GM18858 (cell line): ENCODE measurements around the gene TBC1D12.
A peak's percentile ranks its signal among the peaks of the same experiment; 100 is the strongest.
"Not testable (repeated sequence)": the region's sequence is repeated elsewhere in the genome, so short reads cannot be mapped to it uniquely, and the experiment has no call there.

Source experiments
- ATAC-seq: cut with Tn5 transposase; IDR thresholded peaks from one replicate; pipeline ENCODE4 v1.9.1; 2021; ENCODE audit not compliant: unreplicated experiment

The TBC1D12 gene

DNA sequence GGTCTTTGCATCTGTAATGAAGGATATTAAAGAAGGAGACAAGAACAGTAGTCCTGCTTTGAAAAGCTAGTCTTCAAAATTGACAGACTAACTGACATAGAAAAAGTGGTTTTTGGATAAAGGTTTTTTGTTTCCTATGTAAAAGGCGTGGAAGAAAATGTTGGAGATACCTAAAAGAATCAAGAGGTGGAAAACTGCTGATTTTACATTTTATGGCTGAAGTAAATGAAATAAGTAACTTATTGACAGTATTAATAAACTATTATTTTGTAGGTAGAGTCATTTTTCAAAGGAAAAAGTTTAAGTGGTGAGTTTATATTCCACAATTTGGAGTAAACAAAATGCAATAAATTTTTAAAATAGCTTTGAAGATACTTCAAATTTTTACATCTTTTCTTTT lies 130.7 kb downstream of the TBC1D12 start:
- no peak for ATAC-seq

DNA sequence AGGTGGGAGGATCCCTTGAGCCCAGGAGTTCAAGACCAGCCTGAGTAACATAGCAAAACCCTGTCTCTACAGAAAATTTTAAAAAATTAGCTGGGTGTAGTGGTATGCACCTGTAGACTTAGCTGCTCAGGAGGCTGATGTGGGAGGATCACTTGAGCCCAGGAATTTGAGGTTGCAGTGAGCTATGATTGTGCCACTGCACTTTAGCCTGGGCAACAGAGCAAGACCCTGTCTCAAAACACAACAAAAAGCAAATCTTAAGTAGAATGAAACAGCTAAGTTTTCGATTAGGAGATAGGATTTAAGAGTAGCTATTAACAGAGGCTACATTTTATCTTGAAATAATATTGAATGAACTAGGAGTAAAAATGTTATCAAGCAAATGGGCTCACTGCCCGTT lies 139.9 kb downstream of the TBC1D12 start:
- ATAC-seq: not testable (repeated sequence)

DNA sequence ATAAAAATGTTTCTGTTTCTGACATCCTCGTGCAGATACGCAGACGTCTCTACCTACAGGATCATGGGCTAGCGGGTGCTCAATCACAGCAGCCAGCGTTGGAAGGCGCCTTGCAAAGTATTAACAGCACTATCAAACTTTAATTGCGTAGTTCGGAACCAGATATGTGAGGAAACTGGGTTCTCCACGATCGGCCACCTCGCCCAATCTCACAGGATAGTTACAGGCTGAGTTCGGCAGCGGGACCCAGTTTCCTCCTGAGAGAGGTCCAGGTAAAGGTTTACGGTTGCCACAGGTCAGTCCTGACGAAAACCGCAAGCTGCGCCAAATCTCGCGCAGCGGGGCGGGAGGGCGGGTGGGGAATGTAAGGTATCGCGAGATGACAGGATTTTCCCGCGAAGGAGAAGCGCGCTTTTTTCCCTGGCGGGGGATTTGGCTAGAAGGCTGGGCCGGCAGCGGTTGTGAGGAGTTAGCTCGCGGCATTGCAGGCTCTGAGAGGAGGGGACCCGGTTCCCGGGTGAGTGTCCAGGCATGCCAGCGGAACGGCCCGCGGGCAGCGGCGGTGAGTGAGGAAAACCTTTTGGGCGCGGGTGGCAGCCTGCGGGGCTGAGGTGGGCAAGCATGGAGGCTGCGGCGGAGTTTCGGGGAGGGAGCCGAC lies 143.2 kb downstream of the TBC1D12 start, which contains the start of gene HELLS:
TSS of gene HELLS (plus strand) at position 398 of the 658 bp plus-strand sequence. CDS start at position 532, 134 bp downstream.
- peak; percentile 63 for ATAC-seq

DNA sequence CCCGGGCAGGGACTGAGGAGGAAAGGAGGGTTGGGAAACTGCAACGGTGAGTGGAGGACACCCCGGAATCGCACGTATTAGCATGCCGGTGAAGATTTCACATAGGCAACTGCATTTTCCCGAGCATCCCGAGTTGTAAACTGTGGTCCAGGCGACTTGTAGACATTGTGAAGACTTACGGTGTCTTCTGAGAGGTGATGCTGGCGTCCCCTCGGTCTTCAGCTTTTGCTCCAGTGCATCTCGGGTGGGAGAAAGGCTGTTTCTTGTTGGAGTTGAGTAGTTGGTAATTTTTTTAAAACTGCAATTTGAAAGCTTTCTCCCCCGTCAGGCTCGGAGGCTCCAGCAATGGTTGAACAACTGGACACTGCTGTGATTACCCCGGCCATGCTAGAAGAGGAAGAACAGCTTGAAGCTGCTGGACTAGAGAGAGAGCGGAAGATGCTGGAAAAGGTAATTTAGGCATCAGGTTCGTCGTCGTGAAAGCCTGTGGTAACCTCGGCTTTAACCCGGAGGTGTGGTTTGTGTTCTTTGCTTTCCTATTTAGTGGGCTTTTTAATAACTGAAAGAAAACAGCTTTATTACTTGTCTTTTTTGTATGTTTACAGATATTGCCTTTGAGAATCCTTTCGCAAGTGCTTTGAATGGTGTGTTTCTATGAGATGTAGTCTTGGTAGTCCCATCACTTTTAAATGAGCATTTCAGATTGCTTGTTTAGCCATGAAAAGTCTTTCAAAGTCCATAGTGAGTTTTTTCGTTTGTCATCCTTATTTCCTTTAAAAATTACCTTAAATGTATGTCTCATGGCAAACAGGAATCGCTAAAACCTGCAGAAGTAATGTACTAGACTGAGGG lies 143.9 kb downstream of the TBC1D12 start:
- ATAC-seq: peak; percentile 13

DNA sequence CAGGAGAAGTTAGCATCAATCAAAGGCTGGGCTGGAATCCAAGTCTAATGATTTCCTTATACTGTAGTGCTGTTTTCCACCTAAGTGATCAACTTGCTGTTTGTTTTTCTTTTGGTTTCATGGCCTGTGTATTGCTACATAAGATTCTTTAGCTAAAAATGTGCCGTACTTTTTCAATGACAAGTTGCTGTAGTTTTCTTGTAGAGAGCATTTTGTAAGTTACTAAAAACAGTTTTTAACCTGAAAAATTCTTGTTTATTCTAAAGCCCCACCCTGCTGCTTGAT lies 144.5 kb downstream of the TBC1D12 start:
- ATAC-seq: no peak

DNA sequence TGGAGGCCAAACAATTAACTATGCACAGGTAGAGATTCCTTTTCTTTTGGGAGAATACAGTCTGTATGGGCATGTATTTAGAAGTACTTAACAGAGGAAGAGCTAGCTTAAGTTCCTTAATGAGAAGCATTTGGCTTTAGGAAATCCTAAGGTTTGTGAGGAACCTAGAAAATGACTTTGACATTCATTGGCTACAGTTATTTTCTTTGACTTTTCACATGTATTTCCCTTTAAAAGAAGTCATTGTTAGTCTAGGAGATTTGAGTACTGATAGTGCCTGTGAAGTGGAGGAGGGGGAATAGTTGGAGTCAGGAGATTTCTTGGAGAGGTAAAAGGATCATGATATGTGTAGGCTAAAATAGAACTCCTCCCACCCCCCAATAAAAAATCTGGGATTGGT lies 146.9 kb downstream of the TBC1D12 start:
- ATAC-seq: no peak

DNA sequence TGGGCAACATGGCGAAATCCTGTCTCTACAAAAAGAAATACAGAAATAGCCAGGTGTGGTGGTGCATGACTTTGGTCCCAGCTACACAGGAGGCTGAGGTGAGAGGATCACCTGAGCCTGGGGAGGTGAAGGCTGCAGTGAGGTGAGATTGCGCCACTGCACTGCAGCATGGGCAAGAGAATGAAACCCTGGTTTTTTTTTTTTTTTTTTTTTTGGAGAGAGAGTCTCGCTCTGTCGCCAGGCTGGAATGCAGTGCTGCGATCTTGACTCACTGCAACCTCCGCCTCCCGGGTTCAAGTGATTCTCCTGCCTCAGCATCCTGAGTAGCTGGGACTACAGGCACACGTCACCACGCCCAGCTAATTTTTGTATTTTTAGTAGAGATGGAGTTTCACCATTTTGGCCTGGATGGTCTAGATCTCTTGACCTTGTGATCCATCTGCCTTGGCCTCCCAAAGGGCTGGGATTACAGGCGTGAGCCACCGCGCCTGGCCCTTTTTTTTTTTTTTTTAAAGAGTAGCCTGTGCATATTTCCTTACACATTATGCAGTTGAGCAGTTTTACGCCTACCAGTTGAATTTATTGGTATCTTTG lies 165.5 kb downstream of the TBC1D12 start:
- ATAC-seq: not testable (repeated sequence)

DNA sequence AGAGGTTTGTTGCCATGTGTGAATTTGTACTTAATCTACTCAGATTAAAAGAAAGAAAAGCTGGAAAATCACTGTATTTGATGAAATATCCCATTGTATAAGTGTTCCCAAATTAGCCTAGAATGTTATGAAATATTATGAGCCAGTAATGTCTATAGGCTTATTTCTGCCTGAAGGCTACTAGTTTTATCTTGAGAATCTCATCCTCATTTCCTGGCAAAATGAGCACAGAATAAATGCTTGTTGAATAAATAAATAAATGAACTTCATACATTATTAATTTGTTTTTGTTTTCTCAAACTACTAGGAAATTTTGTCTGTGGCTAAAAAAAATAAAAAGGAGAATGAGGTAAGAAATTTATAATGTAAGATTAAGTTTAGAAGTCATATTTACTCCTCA lies 168.7 kb downstream of the TBC1D12 start:
- no peak for ATAC-seq

DNA sequence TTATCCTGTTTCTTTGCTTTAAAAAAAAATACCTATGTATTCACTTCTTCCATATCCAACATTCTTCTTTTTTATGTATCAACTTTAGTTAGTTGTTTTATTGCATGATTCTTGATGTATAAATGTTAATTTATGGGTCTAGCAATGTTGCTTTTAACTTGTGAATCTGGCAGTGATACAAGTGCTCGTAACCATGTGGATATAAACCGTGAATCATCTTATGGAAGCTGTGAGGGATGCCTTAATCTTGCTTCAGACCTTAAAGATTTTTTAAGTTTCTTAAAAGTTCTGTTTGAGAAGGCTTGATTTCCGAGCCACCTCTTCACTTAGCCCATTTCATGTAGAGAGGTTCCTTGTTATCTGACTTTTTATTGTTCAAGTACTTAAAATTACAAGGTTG lies 169.2 kb downstream of the TBC1D12 start:
- ATAC-seq: no peak

DNA sequence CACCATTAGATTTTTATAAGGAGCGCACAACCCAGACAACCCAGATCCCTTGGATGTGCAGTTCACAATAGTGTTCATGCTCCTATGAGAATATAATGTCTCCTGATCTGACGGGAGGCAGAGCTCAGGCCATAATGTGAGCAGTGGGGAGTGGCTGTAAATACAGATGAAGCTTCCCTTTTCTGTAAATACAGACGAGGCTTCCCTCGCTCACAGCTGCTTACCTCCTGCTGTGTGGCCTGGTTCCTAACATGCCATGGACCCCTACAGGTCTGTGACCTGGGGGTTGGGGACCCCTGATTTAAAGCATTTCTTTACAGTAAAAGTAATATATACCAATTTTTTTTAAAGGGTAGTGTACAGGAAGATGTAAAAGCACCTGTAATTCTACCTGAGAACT lies 176.4 kb downstream of the TBC1D12 start:
- ATAC-seq: no peak

DNA sequence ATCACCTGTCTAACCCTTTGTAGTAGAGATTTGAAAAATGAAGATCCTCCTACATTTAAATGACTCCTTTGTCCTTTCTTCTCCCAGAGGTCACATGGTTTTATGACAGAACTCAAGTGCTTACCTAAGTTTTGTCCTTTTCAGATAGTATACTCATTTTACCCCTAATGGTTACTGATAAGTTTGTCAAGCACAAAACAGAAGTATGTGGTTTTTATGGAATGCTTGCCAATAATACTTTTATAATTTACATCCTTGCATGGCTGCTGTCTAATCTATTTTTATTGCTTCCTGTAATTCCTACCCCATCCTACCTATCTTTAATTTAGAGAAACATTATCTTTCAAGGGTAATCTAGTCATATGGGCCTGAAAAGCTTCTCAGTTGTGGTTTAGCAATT lies 180.8 kb downstream of the TBC1D12 start:
- no peak for ATAC-seq
